ENCODE data around the gene FAM110D. TPM values are rescaled to one million over a fixed set of nuclear protein-coding genes. Genes with fewer than 3 reads are reported as not detected.

The FAM110D gene
- total and polyA plus RNA-seq, 10 of the 15 experiments (the other 5 are each of a cell fraction or from before 2014, with no cell fraction given) = 0.06 TPM; not detected in 9

- Histone ChIP-seq H3K4me1 (ENCODE audit: control insufficient read depth, insufficient read depth, low read length) (peaks cover 12% of the 10 kb centered on the region), H3K9ac (ENCODE audit: control insufficient read depth, insufficient read depth, low read length) (peak overlapping the region; percentile 86), H2AFZ (ENCODE audit: control insufficient read depth, low read depth, low read length) (peak overlapping the region; percentile 91), H3K4me3 (peak overlapping the region; percentile 89), H4K20me1 (ENCODE audit: control insufficient read depth, insufficient read depth) (no peaks in the 10 kb centered on the region), H3K27ac (ENCODE audit: control insufficient read depth, insufficient read depth) (peak overlapping the region; percentile 85), H3K27me3 (replicated peaks in 1 of 2; ENCODE audit: control insufficient read depth in 2 of 2, insufficient read depth in 2 of 2, low read length in 1 of 2) (no peaks in the 10 kb centered on the region), H3K9me3 (replicated peaks; ENCODE audit: control insufficient read depth, insufficient read depth, low read length) (no peaks in the 10 kb centered on the region), H3K36me3 (ENCODE audit: control insufficient read depth in 2 of 2, insufficient read depth in 2 of 2, low read length in 1 of 2) (no peaks in the 10 kb centered on the region), H3K4me2 (ENCODE audit: control insufficient read depth, insufficient read depth) (peak overlapping the region; percentile 91), H3K79me2 (ENCODE audit: control insufficient read depth, insufficient read depth, low read length) (peaks cover 18% of the 10 kb centered on the region)
- CTCF ChIA-PET = interaction anchor here (0.8 to 3.1 kb wide), 6 partner anchors 7 to 251 kb away, joined by 3 to 24 read pairs (median 4); partner anchors contain the start of gene CEP85
- intact Hi-C loops (cut with micrococcal nuclease; ENCODE audit: unreplicated experiment) (no loop called here), in situ Hi-C loops (cut with MboI) (no loop called here)
- DNase-seq (ENCODE audit: low read depth, low spot score) = no peak
- SMC1A ChIA-PET (ENCODE audit: uncharacterized antibody, unreplicated experiment) = interaction anchor here (0.7 to 3.3 kb wide), 6 partner anchors 9 to 79 kb away, joined by 3 to 21 read pairs (median 4); no protein-coding TSS in a partner anchor
- peak; percentile 35 for ATAC-seq
- no TSS peak for BruUV-seq (replicated peaks)
- RAD21 ChIA-PET (ENCODE audit: unreplicated experiment) = interaction anchor here (0.6 to 3.4 kb wide), 4 partner anchors 14 to 206 kb away, joined by 3 to 19 read pairs (median 6); no protein-coding TSS in a partner anchor
- peak; percentile 52 for FAIRE-seq
- POLR2A ChIA-PET = interaction anchor here (0.6 to 1.2 kb wide), 3 partner anchors 14 to 253 kb away, joined by 4 to 5 read pairs (median 4); partner anchors contain the start of gene AUNIP
- no peak for TF ChIP-seq ESRRA (IDR thresholded peaks at IDR 0.05; ENCODE audit: low read length)
- no peak for TF ChIP-seq ZBTB11 (CRISPR knock-in tag; IDR thresholded peaks at IDR 0.05)
- TF ChIP-seq JUNB (IDR thresholded peaks at IDR 0.05) = no peak
- peak; percentile 38; the same call in 1 of the 2 replicates for TF ChIP-seq EED (IDR thresholded peaks at IDR 0.05; ENCODE audit: low read depth)
- TF ChIP-seq TCF12 (IDR thresholded peaks at IDR 0.05; ENCODE audit: low read depth, low read length) = no peak
- no peak for TF ChIP-seq ZZZ3 (IDR thresholded peaks at IDR 0.05; ENCODE audit: control insufficient read depth, insufficient read length, low read depth)
- peak; percentile 89 for TF ChIP-seq SPI1 (IDR thresholded peaks at IDR 0.05; ENCODE audit: borderline replicate concordance, insufficient read depth, low read depth, low read length)
- WGBS (ENCODE audit: insufficient coverage, insufficient replicate concordance, low lambda C conversion rate, missing lambda C conversion rate) = under 1% methylated on average over 9 of the region's 9 CpGs
Observed at GRCh38 chr1:26112407-26112775, 46.5 kb upstream of the FAM110D start.
